ENCODE measurements around the gene CPLANE2. TPM values are rescaled to one million over a fixed set of nuclear protein-coding genes. Genes with fewer than 3 reads are reported as not detected.

The CPLANE2 gene
- total RNA-seq, 1 experiment from 2014 or later = 5.5 TPM

GRCh38 chr1:16183765-16184556 is 53.0 kb downstream of the CPLANE2 start:
- no peaks in the 10 kb centered on the region for H3K27me3 ChIP-seq (replicated peaks; ENCODE audit: insufficient read depth, low read depth, low read length, poor library complexity)
- H3K36me3 ChIP-seq (ENCODE audit: insufficient read depth, low read length, poor library complexity, severe bottlenecking) = no peaks in the 10 kb centered on the region
- intact Hi-C loops (cut with micrococcal nuclease; ENCODE audit: unreplicated experiment) = no loop called here
- BruUV-seq (replicated peaks) = no TSS peak
- ChIA-PET POLR2A (ENCODE audit: low non-redundant PET) (no interaction called here), CTCF (no interaction called here)
- no peak overlapping the region for H3K27ac ChIP-seq (ENCODE audit: low read depth, low read length, poor library complexity, severe bottlenecking)
- no peak for DNase-seq (ENCODE audit: low spot score)
- no peak overlapping the region for H3K4me3 ChIP-seq (ENCODE audit: low read depth, low read length, poor library complexity, severe bottlenecking)
- H3K9me3 ChIP-seq (ENCODE audit: low read depth, low read length, poor library complexity, severe bottlenecking) = no peaks in the 10 kb centered on the region
- TF ChIP-seq CTCF (conservative IDR thresholded peaks at IDR 0.05; ENCODE audit: low read depth, low read length) (no peak), EZH2 (IDR thresholded peaks at IDR 0.05; ENCODE audit: borderline replicate concordance, low read depth, low read length, poor library complexity, severe bottlenecking) (no peak)
- no peaks in the 10 kb centered on the region for H3K4me1 ChIP-seq (ENCODE audit: insufficient read depth, low read length, poor library complexity, severe bottlenecking)

- BruUV-seq (replicated peaks) = no TSS peak
- Histone ChIP-seq H3K4me3 (ENCODE audit: low read depth, low read length, poor library complexity, severe bottlenecking) (no peak overlapping the region), H3K27me3 (replicated peaks; ENCODE audit: insufficient read depth, low read depth, low read length, poor library complexity) (no peaks in the 10 kb centered on the region), H3K9me3 (ENCODE audit: low read depth, low read length, poor library complexity, severe bottlenecking) (no peaks in the 10 kb centered on the region), H3K27ac (ENCODE audit: low read depth, low read length, poor library complexity, severe bottlenecking) (no peak overlapping the region), H3K4me1 (ENCODE audit: insufficient read depth, low read length, poor library complexity, severe bottlenecking) (no peaks in the 10 kb centered on the region), H3K36me3 (ENCODE audit: insufficient read depth, low read length, poor library complexity, severe bottlenecking) (no peaks in the 10 kb centered on the region)
- no peak for DNase-seq (ENCODE audit: low spot score)
- POLR2A ChIA-PET (ENCODE audit: low non-redundant PET) = no interaction called here
- CTCF ChIA-PET = no interaction called here
- TF ChIP-seq EZH2 (IDR thresholded peaks at IDR 0.05; ENCODE audit: borderline replicate concordance, low read depth, low read length, poor library complexity, severe bottlenecking) (no peak), CTCF (conservative IDR thresholded peaks at IDR 0.05; ENCODE audit: low read depth, low read length) (no peak)
- intact Hi-C loops (cut with micrococcal nuclease; ENCODE audit: unreplicated experiment) = no loop called here
These were observed 53.8 kb downstream of the CPLANE2 start for GRCh38 chr1:16183179-16183578.

- no peak for DNase-seq (ENCODE audit: low spot score)
These were observed 54.9 kb downstream of the CPLANE2 start for GRCh38 chr1:16181887-16182719.

More at GRCh38 chr1:16181887-16182719, 54.9 kb downstream of the CPLANE2 start:
- intact Hi-C loops (cut with micrococcal nuclease; ENCODE audit: unreplicated experiment) = no loop called here
- Histone ChIP-seq H3K4me1 (ENCODE audit: insufficient read depth, low read length, poor library complexity, severe bottlenecking) (no peaks in the 10 kb centered on the region), H3K36me3 (ENCODE audit: insufficient read depth, low read length, poor library complexity, severe bottlenecking) (no peaks in the 10 kb centered on the region), H3K27ac (ENCODE audit: low read depth, low read length, poor library complexity, severe bottlenecking) (no peak overlapping the region), H3K9me3 (ENCODE audit: low read depth, low read length, poor library complexity, severe bottlenecking) (no peaks in the 10 kb centered on the region), H3K4me3 (ENCODE audit: low read depth, low read length, poor library complexity, severe bottlenecking) (no peak overlapping the region), H3K27me3 (replicated peaks; ENCODE audit: insufficient read depth, low read depth, low read length, poor library complexity) (no peaks in the 10 kb centered on the region)
- no peak for TF ChIP-seq CTCF (conservative IDR thresholded peaks at IDR 0.05; ENCODE audit: low read depth, low read length)
- TF ChIP-seq EZH2 (IDR thresholded peaks at IDR 0.05; ENCODE audit: borderline replicate concordance, low read depth, low read length, poor library complexity, severe bottlenecking) = no peak
- CTCF ChIA-PET = no interaction called here
- no TSS peak for BruUV-seq (replicated peaks)
- POLR2A ChIA-PET (ENCODE audit: low non-redundant PET) = no interaction called here

Other genes starting within 250 kb of the CPLANE2 start
- gene SRARP, start 232.9 kb downstream of the CPLANE2 start, total RNA-seq (2021) = not detected in 2 replicates
- not detected in 2 replicates for gene HSPB7, start 219.1 kb downstream of the CPLANE2 start, total RNA-seq (2021)
- gene CLCNKA, start 215.1 kb downstream of the CPLANE2 start, total RNA-seq (2021) = 0.26 TPM in 1 of 2 replicates, not detected in the other
- 0.13 TPM in 1 of 2 replicates, not detected in the other for gene CLCNKB, start 193.4 kb downstream of the CPLANE2 start, total RNA-seq (2021)
- 0.71 and 1.3 TPM in 2 replicates for gene FAM131C, start 163.5 kb downstream of the CPLANE2 start, total RNA-seq (2021)
- gene EPHA2, start 81.1 kb downstream of the CPLANE2 start, total RNA-seq (2021) = 70.5 and 91.6 TPM in 2 replicates
- gene ARHGEF19, start 24.5 kb downstream of the CPLANE2 start, total RNA-seq (2021) = 5.2 and 5.8 TPM in 2 replicates
- 19.5 and 21.1 TPM in 2 replicates for gene FBXO42, start 115.3 kb upstream of the CPLANE2 start, total RNA-seq (2021)
- gene SZRD1, start 130.1 kb upstream of the CPLANE2 start, total RNA-seq (2021) = 174 and 187 TPM in 2 replicates
- not detected in 2 replicates for gene SPATA21, start 200.2 kb upstream of the CPLANE2 start, total RNA-seq (2021)
- gene NECAP2, start 203.5 kb upstream of the CPLANE2 start, total RNA-seq (2021) = 47.3 and 47.6 TPM in 2 replicates

All from A673 (cell line).